Measurements from ENCODE around the gene SLC28A1. TPM values are rescaled to one million over a fixed set of nuclear protein-coding genes. Genes with fewer than 3 reads are reported as not detected.

SLC28A1 gene
- total and polyA plus RNA-seq, 11 donors: 0.14 to 2.9 (median 0.74) TPM; not detected in 1

DNA sequence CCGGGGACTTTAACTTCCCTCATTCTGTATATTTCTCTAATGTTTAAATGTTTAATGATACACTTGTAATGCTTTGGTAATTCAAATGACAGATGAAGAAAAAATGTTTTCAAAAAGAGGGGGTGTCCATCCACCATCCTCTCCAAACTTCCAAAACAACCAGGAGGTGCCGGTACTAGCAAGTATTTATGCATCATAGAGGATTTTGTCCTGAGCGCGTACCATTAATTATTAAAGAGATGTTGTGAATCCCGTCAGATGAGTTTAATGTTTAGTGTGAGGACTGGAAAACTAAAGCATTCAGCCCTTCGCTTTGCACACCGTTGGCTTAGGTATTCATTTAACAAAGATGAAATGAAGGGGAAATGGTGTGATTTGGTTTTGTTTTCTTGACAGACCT lies 1.3 kb downstream of the SLC28A1 start:
- Histone ChIP-seq H3K9me3 (no peaks in the 10 kb centered on the region), H3K4me3 (no peak overlapping the region), H3K4me1 (peaks cover 0 to 19% (median 7%) of the 10 kb centered on the region in 12 donors), H3K27me3 (no peaks in the 10 kb centered on the region), H3K36me3 (no peaks in the 10 kb centered on the region), H3K27ac (peak overlapping the region in 1 of 12 donors; percentile 71)
- TF ChIP-seq, protein P1, sequence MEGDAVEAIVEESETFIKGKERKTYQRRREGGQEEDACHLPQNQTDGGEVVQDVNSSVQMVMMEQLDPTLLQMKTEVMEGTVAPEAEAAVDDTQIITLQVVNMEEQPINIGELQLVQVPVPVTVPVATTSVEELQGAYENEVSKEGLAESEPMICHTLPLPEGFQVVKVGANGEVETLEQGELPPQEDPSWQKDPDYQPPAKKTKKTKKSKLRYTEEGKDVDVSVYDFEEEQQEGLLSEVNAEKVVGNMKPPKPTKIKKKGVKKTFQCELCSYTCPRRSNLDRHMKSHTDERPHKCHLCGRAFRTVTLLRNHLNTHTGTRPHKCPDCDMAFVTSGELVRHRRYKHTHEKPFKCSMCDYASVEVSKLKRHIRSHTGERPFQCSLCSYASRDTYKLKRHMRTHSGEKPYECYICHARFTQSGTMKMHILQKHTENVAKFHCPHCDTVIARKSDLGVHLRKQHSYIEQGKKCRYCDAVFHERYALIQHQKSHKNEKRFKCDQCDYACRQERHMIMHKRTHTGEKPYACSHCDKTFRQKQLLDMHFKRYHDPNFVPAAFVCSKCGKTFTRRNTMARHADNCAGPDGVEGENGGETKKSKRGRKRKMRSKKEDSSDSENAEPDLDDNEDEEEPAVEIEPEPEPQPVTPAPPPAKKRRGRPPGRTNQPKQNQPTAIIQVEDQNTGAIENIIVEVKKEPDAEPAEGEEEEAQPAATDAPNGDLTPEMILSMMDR (IDR thresholded peaks at IDR 0.05): no peak
- TF ChIP-seq POLR2A (IDR thresholded peaks at IDR 0.05): no peak
- WGBS, 4 donors: 94 to 97% (median 95%) methylated on average over 7 of the region's 7 CpGs
- ATAC-seq: no peak
- intact Hi-C loops (cut with DNase I): loop anchor here in 1 of 10 donors (2.0 kb wide), 1 partner anchor 51 kb away; no protein-coding TSS in a partner anchor
- DNase-seq: no peak

DNA sequence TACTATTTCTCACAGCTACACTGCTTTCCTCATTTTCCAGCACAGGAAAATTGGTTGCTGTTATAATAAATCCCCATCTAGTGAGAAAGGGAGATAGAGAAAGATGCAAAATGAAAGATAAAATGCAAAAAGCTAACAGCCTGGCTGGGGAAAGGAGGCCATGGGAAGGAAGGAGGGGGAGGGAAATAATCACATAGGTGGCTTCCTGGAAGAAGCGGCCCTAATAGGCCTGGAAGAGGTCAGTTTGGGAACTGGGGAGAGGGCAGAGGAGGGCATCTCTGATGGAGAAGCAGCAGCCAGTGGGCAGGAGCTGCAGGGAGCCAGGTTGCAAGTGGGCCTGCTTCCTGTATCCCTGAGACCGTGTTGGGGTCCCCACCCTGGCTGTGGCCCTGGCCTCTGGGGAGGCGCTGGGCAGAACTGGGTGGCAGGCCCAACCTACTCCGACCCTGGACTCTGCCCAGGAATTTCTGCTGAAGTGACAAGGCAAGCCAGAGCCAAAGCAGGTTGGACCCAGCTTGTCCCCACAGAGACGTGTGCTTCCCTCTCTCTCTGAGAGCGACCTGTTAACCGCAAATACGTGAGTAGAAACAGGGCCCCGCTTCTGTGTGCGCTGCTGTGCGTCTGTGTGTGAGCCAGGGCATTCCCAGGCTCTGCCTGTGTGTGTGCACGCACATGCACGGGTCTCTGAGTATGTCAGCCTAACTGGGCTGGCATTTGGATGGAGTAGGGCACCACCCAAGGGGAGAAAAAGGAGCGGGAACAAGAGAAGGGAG lies 1.9 kb downstream of the SLC28A1 start:
- Histone ChIP-seq H3K27me3 (no peaks in the 10 kb centered on the region), H3K4me1 (peaks cover 0 to 19% (median 7%) of the 10 kb centered on the region in 12 donors), H3K36me3 (no peaks in the 10 kb centered on the region), H3K4me3 (no peak overlapping the region), H3K27ac (peak overlapping the region in 7 of 12 donors; percentile 2 to 71 (median 38)), H3K9me3 (no peaks in the 10 kb centered on the region)
- DNase-seq (peak in 3 of 5 donors; percentile 49 to 64 (median 57)), ATAC-seq (peak; percentile 50 to 78 (median 70))
- WGBS, 4 donors: 60 to 76% (median 66%) methylated on average over 8 to 14 of the region's 14 CpGs
- intact Hi-C loops (cut with DNase I): no loop called here
- TF ChIP-seq POLR2A (IDR thresholded peaks at IDR 0.05): no peak
- TF ChIP-seq, protein P1 (IDR thresholded peaks at IDR 0.05): no peak

DNA sequence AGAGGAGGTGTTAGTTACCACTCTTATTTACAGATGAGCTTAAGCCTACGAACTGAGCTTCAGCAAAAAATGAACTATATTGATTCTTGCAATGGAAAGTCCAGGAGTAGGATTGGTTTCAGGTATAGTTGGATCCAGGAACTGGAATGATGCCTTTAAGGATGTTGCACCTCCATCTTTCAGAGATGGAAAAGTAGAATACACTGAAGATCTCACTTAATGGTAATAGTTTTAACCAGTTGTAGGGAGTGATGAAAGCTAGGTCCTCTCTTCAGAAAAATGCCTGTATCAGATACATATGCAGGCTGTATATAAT lies 2.5 kb downstream of the SLC28A1 start:
- Histone ChIP-seq H3K4me1 (peaks cover 0 to 19% (median 7%) of the 10 kb centered on the region in 12 donors), H3K36me3 (no peaks in the 10 kb centered on the region), H3K27me3 (no peaks in the 10 kb centered on the region), H3K4me3 (no peak overlapping the region), H3K27ac (peak overlapping the region in 7 of 12 donors; percentile 2 to 71 (median 38)), H3K9me3 (no peaks in the 10 kb centered on the region)
- ATAC-seq: no peak
- intact Hi-C loops (cut with DNase I): no loop called here
- TF ChIP-seq, protein P1 (IDR thresholded peaks at IDR 0.05): no peak
- no peak for TF ChIP-seq POLR2A (IDR thresholded peaks at IDR 0.05)
- WGBS, 4 donors: 63 to 79% (median 68%) methylated on average over 1 of the region's 1 CpG
- no peak for DNase-seq

DNA sequence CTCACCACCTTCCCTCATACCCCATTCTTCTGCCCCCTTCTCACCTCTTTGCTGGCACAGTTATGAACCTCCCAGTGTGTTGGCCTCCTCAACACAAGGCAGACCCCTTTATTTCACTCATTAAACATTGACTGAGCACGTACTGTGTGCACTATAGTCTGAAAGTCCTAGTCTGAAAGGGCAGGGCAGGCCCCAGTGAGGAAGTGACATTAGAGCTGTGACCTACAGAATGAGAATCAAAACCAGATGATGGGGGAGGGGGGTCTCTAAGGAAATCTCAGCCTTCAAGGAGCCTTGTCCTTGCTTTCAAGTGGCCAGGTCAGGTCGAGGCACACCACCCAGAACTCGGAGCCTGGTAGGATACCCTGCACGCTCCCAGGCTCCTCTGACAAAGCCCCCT lies 3.5 kb downstream of the SLC28A1 start:
- no peak for TF ChIP-seq POLR2A (IDR thresholded peaks at IDR 0.05)
- TF ChIP-seq, protein P1 (IDR thresholded peaks at IDR 0.05): no peak
- intact Hi-C loops (cut with DNase I): no loop called here
- no peaks in the 10 kb centered on the region for H3K27me3 ChIP-seq
- no peaks in the 10 kb centered on the region for H3K9me3 ChIP-seq
- DNase-seq (no peak), ATAC-seq (no peak)
- no peak overlapping the region for H3K27ac ChIP-seq
- peaks cover 0 to 19% (median 7%) of the 10 kb centered on the region in 12 donors for H3K4me1 ChIP-seq
- no peak overlapping the region for H3K4me3 ChIP-seq
- 89 to 91% (median 90%) methylated on average over 4 of the region's 4 CpGs for WGBS, 4 donors
- no peaks in the 10 kb centered on the region for H3K36me3 ChIP-seq
